ENCODE data around the gene NEK4.

- TF ChIP-seq POLR2A (IDR thresholded peaks at IDR 0.05): no peak
- TF ChIP-seq, protein P1, sequence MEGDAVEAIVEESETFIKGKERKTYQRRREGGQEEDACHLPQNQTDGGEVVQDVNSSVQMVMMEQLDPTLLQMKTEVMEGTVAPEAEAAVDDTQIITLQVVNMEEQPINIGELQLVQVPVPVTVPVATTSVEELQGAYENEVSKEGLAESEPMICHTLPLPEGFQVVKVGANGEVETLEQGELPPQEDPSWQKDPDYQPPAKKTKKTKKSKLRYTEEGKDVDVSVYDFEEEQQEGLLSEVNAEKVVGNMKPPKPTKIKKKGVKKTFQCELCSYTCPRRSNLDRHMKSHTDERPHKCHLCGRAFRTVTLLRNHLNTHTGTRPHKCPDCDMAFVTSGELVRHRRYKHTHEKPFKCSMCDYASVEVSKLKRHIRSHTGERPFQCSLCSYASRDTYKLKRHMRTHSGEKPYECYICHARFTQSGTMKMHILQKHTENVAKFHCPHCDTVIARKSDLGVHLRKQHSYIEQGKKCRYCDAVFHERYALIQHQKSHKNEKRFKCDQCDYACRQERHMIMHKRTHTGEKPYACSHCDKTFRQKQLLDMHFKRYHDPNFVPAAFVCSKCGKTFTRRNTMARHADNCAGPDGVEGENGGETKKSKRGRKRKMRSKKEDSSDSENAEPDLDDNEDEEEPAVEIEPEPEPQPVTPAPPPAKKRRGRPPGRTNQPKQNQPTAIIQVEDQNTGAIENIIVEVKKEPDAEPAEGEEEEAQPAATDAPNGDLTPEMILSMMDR (IDR thresholded peaks at IDR 0.05): no peak
Observed at GRCh38 chr3:52694528-52695189, 76.1 kb downstream of the NEK4 start.
